H1 (cell line): ENCODE results near the gene SEMA5B. TPM values are rescaled to one million over a fixed set of nuclear protein-coding genes. Genes with fewer than 3 reads are reported as not detected.

Experiments used
- CTCF ChIA-PET: fragments of 300-600 bp; sonication (Branson Sonifier 250); formaldehyde crosslinking; loops from one replicate; lab custom pipeline; 2021; ENCODE audit not compliant: partially characterized antibody; lab: Charles Lee
- POLR2A ChIA-PET: fragments of 300-600 bp; sonication (Branson Sonifier 250); formaldehyde crosslinking; loops from one replicate; lab custom pipeline; 2021; ENCODE audit warnings: inconsistent platforms; ENCODE audit not compliant: partially characterized antibody; lab: Charles Lee
- DNase-seq, 2 experiments: peaks; one replicate each; pipeline versions ENCODE4 v3.0.0 to v3.0.0-alpha.2; 2010 to 2022; ENCODE audit warnings: low spot score in 2 of 2, low read depth in 1 of 2, mixed read lengths in 1 of 2
- FAIRE-seq: peaks from 2 replicates; lab custom pipeline; 2011; peaks lifted over from hg19 to GRCh38; lab: Jason Lieb, UNC
- H2AFZ ChIP-seq: 2 replicates; pipeline ENCODE4 v1.8.1; 2012; ENCODE audit warnings: low read length, inconsistent platforms
- H2AK5ac ChIP-seq: 2 replicates; pipeline ENCODE4 v1.6.1; 2013; ENCODE audit warnings: low read depth, low read length
- H2BK120ac ChIP-seq: replicated peaks from 2 replicates; pipeline ENCODE3; 2013; ENCODE audit warnings: low read depth, low read length, inconsistent platforms
- H2BK12ac ChIP-seq: 2 replicates; pipeline ENCODE4 v1.6.1; 2013; ENCODE audit warnings: low read depth, low read length
- H2BK15ac ChIP-seq: 2 replicates; pipeline ENCODE4 v1.6.1; 2013; ENCODE audit warnings: low read length
- H2BK20ac ChIP-seq: 2 replicates; pipeline ENCODE4 v1.6.1; 2013; ENCODE audit warnings: low read length
- H2BK5ac ChIP-seq: 2 replicates; pipeline ENCODE4 v1.6.1; 2013; ENCODE audit warnings: low read depth, low read length
- H3K14ac ChIP-seq: 2 replicates; pipeline ENCODE4 v1.6.1; 2013; ENCODE audit warnings: inconsistent platforms; ENCODE audit not compliant: insufficient read length
- H3K18ac ChIP-seq: 2 replicates; pipeline ENCODE4 v1.6.1; 2013; ENCODE audit warnings: low read length; ENCODE audit errors: extremely low read depth
- H3K23ac ChIP-seq: 2 replicates; pipeline ENCODE4 v1.6.1; 2013; ENCODE audit warnings: inconsistent platforms; ENCODE audit not compliant: insufficient read length
- H3K23me2 ChIP-seq: 2 replicates; pipeline ENCODE4 v1.6.1; 2013; ENCODE audit warnings: low read depth, low read length
- H3K27ac ChIP-seq: 2 replicates; pipeline ENCODE4 v1.6.1; 2011; ENCODE audit warnings: low read depth, low read length, inconsistent platforms
- H3K27me3 ChIP-seq, 4 experiments: replicated peaks in 1 of 4; 1 replicate in 1 of 4; 2 replicates in 3 of 4; pipeline versions ENCODE4 v1.6.1 to v1.8.1; 2011 to 2013; ENCODE audit warnings: low read length in 3 of 4, mild to moderate bottlenecking in 3 of 4, inconsistent platforms in 2 of 4, mixed read lengths in 2 of 4, moderate library complexity in 1 of 4; ENCODE audit not compliant: control insufficient read depth in 3 of 4, insufficient read depth in 3 of 4; ENCODE audit errors: extremely low read depth in 1 of 4
- H3K36me3 ChIP-seq, 4 experiments: 2 replicates each; pipeline versions ENCODE4 v1.6.1 to v1.8.1; 2011 to 2013; ENCODE audit warnings: mild to moderate bottlenecking in 4 of 4, low read length in 3 of 4, moderate library complexity in 2 of 4, control low read depth in 1 of 4, inconsistent platforms in 1 of 4; ENCODE audit not compliant: insufficient read depth in 4 of 4, control insufficient read depth in 2 of 4
- H3K4ac ChIP-seq: replicated peaks from 2 replicates; pipeline ENCODE3; 2013; ENCODE audit warnings: low read length, low read depth, mixed read lengths, inconsistent platforms; ENCODE audit not compliant: insufficient read length
- H3K4me1 ChIP-seq, 4 experiments: replicated peaks in 1 of 4; 1 replicate in 1 of 4; 2 replicates in 3 of 4; pipeline versions ENCODE4 v1.6.1 to v1.8.1; 2011 to 2013; ENCODE audit warnings: low read length in 3 of 4, inconsistent platforms in 2 of 4, mixed read lengths in 1 of 4; ENCODE audit not compliant: insufficient read depth in 4 of 4, control insufficient read depth in 3 of 4
- H3K4me2 ChIP-seq, 2 experiments: 2 replicates each; pipeline versions ENCODE4 v1.6.1 to v1.8.1; 2011 to 2013; ENCODE audit warnings: low read depth in 2 of 2, low read length in 2 of 2, control low read depth in 1 of 2, inconsistent platforms in 1 of 2, mild to moderate bottlenecking in 1 of 2; ENCODE audit not compliant: insufficient read depth in 1 of 2
- H3K4me3 ChIP-seq, 4 experiments: fragments of 200-600, 300-600 bp in 1 of 4; sonication (generic), shearing (Covaris generic), sonication (Bioruptor Twin) in 1 of 4; 2 replicates each; pipeline versions ENCODE4 v1.5.1 to v1.8.1; 2011 to 2016; ENCODE audit warnings: low read length in 4 of 4, low read depth in 3 of 4, control low read depth in 2 of 4, inconsistent platforms in 2 of 4, mild to moderate bottlenecking in 2 of 4, mixed read lengths in 1 of 4, moderate library complexity in 1 of 4; ENCODE audit not compliant: insufficient read depth in 2 of 4; ENCODE audit errors: extremely low read depth in 1 of 4
- H3K56ac ChIP-seq: replicated peaks from 2 replicates; pipeline ENCODE3; 2013; ENCODE audit warnings: low read depth, mild to moderate bottlenecking, mixed read lengths, low read length, inconsistent platforms; ENCODE audit not compliant: insufficient read length
- H3K79me1 ChIP-seq: 2 replicates; pipeline ENCODE4 v1.6.1; 2013; ENCODE audit warnings: low read depth, low read length, control low read depth
- H3K79me2 ChIP-seq, 2 experiments: 2 replicates each; pipeline versions ENCODE4 v1.6.1 to v1.8.1; 2012 to 2013; ENCODE audit warnings: low read length in 2 of 2, mild to moderate bottlenecking in 2 of 2, inconsistent platforms in 1 of 2; ENCODE audit not compliant: insufficient read depth in 2 of 2, control insufficient read depth in 1 of 2
- H3K9ac ChIP-seq, 4 experiments: replicated peaks in 1 of 4; 1 replicate in 1 of 4; 2 replicates in 3 of 4; pipeline versions ENCODE4 v1.6.1 to v1.8.1; 2011 to 2013; ENCODE audit warnings: low read depth in 3 of 4, low read length in 3 of 4, control low read depth in 2 of 4, mild to moderate bottlenecking in 2 of 4, moderate library complexity in 2 of 4, inconsistent platforms in 1 of 4; ENCODE audit errors: extremely low read depth in 1 of 4
- H3K9me3 ChIP-seq, 2 experiments: 2 replicates each; pipeline versions ENCODE4 v1.6.1 to v1.8.1; 2012 to 2013; ENCODE audit warnings: mild to moderate bottlenecking in 2 of 2, moderate library complexity in 2 of 2, control low read depth in 1 of 2, inconsistent platforms in 1 of 2, low read depth in 1 of 2, low read length in 1 of 2, mixed read lengths in 1 of 2; ENCODE audit not compliant: insufficient read depth in 2 of 2
- H4K20me1 ChIP-seq, 2 experiments: replicated peaks in 1 of 2; 2 replicates each; pipeline versions ENCODE3 to v1.8.1; 2011 to 2013; ENCODE audit warnings: inconsistent platforms in 2 of 2, low read length in 2 of 2, mild to moderate bottlenecking in 1 of 2; ENCODE audit not compliant: insufficient read depth in 2 of 2, control insufficient read depth in 1 of 2
- H4K5ac ChIP-seq: 2 replicates; pipeline ENCODE4 v1.6.1; 2013; ENCODE audit warnings: low read length, low read depth, mixed read lengths, inconsistent platforms; ENCODE audit not compliant: insufficient read length
- H4K8ac ChIP-seq: 2 replicates; pipeline ENCODE4 v1.8.0; 2013; ENCODE audit warnings: mild to moderate bottlenecking, moderate library complexity, low read length, inconsistent platforms; ENCODE audit not compliant: insufficient read depth; ENCODE audit errors: extremely low read depth
- H4K91ac ChIP-seq: replicated peaks from 2 replicates; pipeline ENCODE3; 2013; ENCODE audit warnings: low read length, mixed read lengths, inconsistent platforms; ENCODE audit not compliant: insufficient read length
- SAP30 ChIP-seq: fragments of 300-600 bp; sonication (generic); IDR thresholded peaks from 2 replicates; pipeline ENCODE4 v1.7.1; 2012; ENCODE audit warnings: low read length, moderate library complexity, mild to moderate bottlenecking, inconsistent platforms; ENCODE audit not compliant: insufficient read depth, insufficient replicate concordance
- WGBS, 2 experiments: shearing (Covaris generic) in 1 of 2; methylation state at CpG; one replicate each; pipeline versions ENCODE4 v1.1.6 to v1.1.7; 2013 to 2015; ENCODE audit warnings: low lambda C conversion rate in 2 of 2, mixed read lengths in 2 of 2, inconsistent platforms in 1 of 2, low coverage in 1 of 2, missing lambda C conversion rate in 1 of 2; ENCODE audit not compliant: insufficient replicate concordance in 2 of 2, insufficient coverage in 1 of 2, insufficient read length in 1 of 2; ENCODE audit errors: extremely low coverage in 1 of 2, missing lambda C conversion rate in 1 of 2; 5-methylcytosine and 5-hydroxymethylcytosine counted together
- polyA plus RNA-seq, 7 experiments: library from polyadenylated mRNA; depleted of rRNA in 3 of 7; stranded (reverse) in 5 of 7; unstranded in 2 of 7; fragments of >200 nt in 5 of 7; fragments of 200-250 nt in 2 of 7; gene quantifications; 1 replicate in 5 of 7; 2 replicates in 1 of 7; 4 replicates in 1 of 7; pipeline versions ENCODE4 v1.2.1 to v1.2.3, GENCODE V29; 2011 to 2013; ENCODE audit warnings: missing spikeins in 2 of 7, mixed read lengths in 2 of 7
- total RNA-seq: library from RNA; stranded (reverse); fragmentation: NEBNext Ultra II Directional; extraction: Animal tissue kit (Norgen Biotek cat#: 25700); gene quantifications from 2 replicates; pipeline ENCODE4 v1.2.1, GENCODE V29; 2021

Gene SEMA5B
- total and polyA plus RNA-seq, 2 of the 8 experiments (the other 6 are each of a cell fraction or from before 2014, with no cell fraction given) = 13.1 to 22.4 TPM

- Histone ChIP-seq H2BK15ac (no peak overlapping the region), H3K18ac (no peak overlapping the region), H3K56ac (no peak overlapping the region), H4K8ac (no peak overlapping the region), H2BK20ac (no peak overlapping the region), H3K4me3 (no peak overlapping the region), H3K23ac (no peak overlapping the region), H2AK5ac (no peak overlapping the region), H3K27ac (no peak overlapping the region), H3K9ac (no peak overlapping the region), H3K4ac (no peak overlapping the region), H4K91ac (no peak overlapping the region), H2BK5ac (no peak overlapping the region), H2BK120ac (no peak overlapping the region), H3K4me1 (peaks cover 0 to 10% (median 5%) of the 10 kb centered on the region in 4 experiments; a peak in 6 of 7 replicates), H4K20me1 (no peaks in the 10 kb centered on the region), H3K14ac (no peak overlapping the region), H3K79me2 (no peaks in the 10 kb centered on the region), H3K79me1 (no peaks in the 10 kb centered on the region), H3K4me2 (no peak overlapping the region), H3K9me3 (no peaks in the 10 kb centered on the region), H2AFZ (no peak overlapping the region), H2BK12ac (no peak overlapping the region), H4K5ac (no peak overlapping the region), H3K23me2 (no peaks in the 10 kb centered on the region), H3K36me3 (no peaks in the 10 kb centered on the region), H3K27me3 (no peaks in the 10 kb centered on the region)
- ChIA-PET CTCF (interaction anchor here (0.6 to 1.1 kb wide), 2 partner anchors 37 to 1318 kb away, joined by 3 read pairs; no protein-coding TSS in a partner anchor), POLR2A (no interaction called here)
- no peak for TF ChIP-seq SAP30
- DNase-seq = no peak
- 85% methylated on average over 4 of the region's 4 CpGs; no CpG with 5 or more reads in 1 of the 2 experiments for WGBS, 2 experiments
- no peak for FAIRE-seq
Observed at GRCh38 chr3:122886251-122886650, 141.3 kb downstream of the SEMA5B start.
